ENCODE results near the gene FAF1.

Gene FAF1

DNA sequence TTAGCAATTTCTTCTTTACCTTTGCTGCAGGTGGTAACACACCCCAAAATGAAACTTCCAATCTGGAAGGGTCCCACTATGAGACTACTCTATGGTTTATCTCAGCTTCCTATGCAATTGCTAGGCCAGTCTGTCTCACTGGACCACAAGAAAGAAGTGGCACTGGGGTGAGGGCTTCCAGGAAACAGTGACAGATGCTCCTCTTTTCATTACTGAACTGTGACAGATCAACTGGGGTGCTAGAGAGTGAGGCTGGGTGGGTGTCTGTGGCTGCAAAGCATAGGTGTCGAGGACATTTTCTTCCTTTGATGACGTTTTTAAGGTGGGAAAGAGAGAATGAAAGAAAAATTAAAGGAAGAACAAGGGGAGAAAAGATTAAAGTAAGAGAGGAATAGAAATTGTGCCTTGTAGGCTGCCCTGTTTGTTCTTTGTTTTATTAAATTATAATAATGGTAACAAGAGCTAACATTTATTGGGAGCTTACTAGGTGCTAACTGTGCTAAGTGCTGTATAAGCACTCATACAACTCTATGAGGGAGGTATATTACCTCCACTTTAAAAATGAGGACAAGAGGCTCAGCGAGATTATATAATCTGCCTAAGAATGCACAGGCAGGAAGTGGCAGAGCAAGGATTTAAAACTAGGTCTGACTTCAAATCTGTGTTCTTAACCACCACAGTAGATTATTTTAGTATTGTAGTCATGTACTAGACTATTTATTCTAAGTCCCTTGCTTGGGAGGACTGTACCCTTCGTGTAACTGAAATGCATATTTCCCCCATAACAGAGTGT lies 509.0 kb downstream of the FAF1 start:
- TF ChIP-seq, protein P1, sequence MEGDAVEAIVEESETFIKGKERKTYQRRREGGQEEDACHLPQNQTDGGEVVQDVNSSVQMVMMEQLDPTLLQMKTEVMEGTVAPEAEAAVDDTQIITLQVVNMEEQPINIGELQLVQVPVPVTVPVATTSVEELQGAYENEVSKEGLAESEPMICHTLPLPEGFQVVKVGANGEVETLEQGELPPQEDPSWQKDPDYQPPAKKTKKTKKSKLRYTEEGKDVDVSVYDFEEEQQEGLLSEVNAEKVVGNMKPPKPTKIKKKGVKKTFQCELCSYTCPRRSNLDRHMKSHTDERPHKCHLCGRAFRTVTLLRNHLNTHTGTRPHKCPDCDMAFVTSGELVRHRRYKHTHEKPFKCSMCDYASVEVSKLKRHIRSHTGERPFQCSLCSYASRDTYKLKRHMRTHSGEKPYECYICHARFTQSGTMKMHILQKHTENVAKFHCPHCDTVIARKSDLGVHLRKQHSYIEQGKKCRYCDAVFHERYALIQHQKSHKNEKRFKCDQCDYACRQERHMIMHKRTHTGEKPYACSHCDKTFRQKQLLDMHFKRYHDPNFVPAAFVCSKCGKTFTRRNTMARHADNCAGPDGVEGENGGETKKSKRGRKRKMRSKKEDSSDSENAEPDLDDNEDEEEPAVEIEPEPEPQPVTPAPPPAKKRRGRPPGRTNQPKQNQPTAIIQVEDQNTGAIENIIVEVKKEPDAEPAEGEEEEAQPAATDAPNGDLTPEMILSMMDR (IDR thresholded peaks at IDR 0.05; ENCODE audit: low read depth, low read length, poor library complexity, severe bottlenecking): no peak
- TF ChIP-seq EZH2phosphoT487 (IDR thresholded peaks at IDR 0.05; ENCODE audit: borderline replicate concordance, low read length): no peak
- H3K79me2 ChIP-seq (ENCODE audit: control insufficient read depth, low read length): no peaks in the 10 kb centered on the region
- H3K4me1 ChIP-seq (ENCODE audit: control insufficient read depth, low read length): no peaks in the 10 kb centered on the region
- no peaks in the 10 kb centered on the region for H3F3A ChIP-seq (ENCODE audit: control insufficient read depth, insufficient read depth)
- no peaks in the 10 kb centered on the region for H3K27me3 ChIP-seq (ENCODE audit: control insufficient read depth, low read length)
- no peak overlapping the region for H3K4me2 ChIP-seq (ENCODE audit: low read length)
- no peak overlapping the region for H3K4me3 ChIP-seq (ENCODE audit: low read length)
- no peaks in the 10 kb centered on the region for H3K9me2 ChIP-seq (replicated peaks; ENCODE audit: control insufficient read depth, low read length)
- no peaks in the 10 kb centered on the region for H3K9me3 ChIP-seq (ENCODE audit: control insufficient read depth, insufficient read depth, low read length)
- peaks cover 9% of the 10 kb centered on the region for H3K36me3 ChIP-seq (ENCODE audit: control insufficient read depth, low read length)
- no peaks in the 10 kb centered on the region for H4K20me1 ChIP-seq (ENCODE audit: control insufficient read depth, insufficient read depth, low read depth, low read length)
- H3K27ac ChIP-seq (ENCODE audit: low read depth, low read length): no peak overlapping the region

- Histone ChIP-seq H3K9me3 (ENCODE audit: control insufficient read depth, insufficient read depth, low read length) (no peaks in the 10 kb centered on the region), H3K27ac (ENCODE audit: low read depth, low read length) (no peak overlapping the region), H3K36me3 (ENCODE audit: control insufficient read depth, low read length) (peaks cover 9% of the 10 kb centered on the region), H3K9me2 (replicated peaks; ENCODE audit: control insufficient read depth, low read length) (no peaks in the 10 kb centered on the region), H4K20me1 (ENCODE audit: control insufficient read depth, insufficient read depth, low read depth, low read length) (no peaks in the 10 kb centered on the region), H3K79me2 (ENCODE audit: control insufficient read depth, low read length) (no peaks in the 10 kb centered on the region), H3F3A (ENCODE audit: control insufficient read depth, insufficient read depth) (no peaks in the 10 kb centered on the region), H3K4me3 (ENCODE audit: low read length) (no peak overlapping the region), H3K4me1 (ENCODE audit: control insufficient read depth, low read length) (no peaks in the 10 kb centered on the region), H3K4me2 (ENCODE audit: low read length) (no peak overlapping the region), H3K27me3 (ENCODE audit: control insufficient read depth, low read length) (no peaks in the 10 kb centered on the region)
- TF ChIP-seq, protein P1 (IDR thresholded peaks at IDR 0.05; ENCODE audit: low read depth, low read length, poor library complexity, severe bottlenecking): no peak
- TF ChIP-seq EZH2phosphoT487 (IDR thresholded peaks at IDR 0.05; ENCODE audit: borderline replicate concordance, low read length): no peak
Measured at GRCh38 chr1:50447961-50448360, 512.1 kb downstream of the FAF1 start.

DNA sequence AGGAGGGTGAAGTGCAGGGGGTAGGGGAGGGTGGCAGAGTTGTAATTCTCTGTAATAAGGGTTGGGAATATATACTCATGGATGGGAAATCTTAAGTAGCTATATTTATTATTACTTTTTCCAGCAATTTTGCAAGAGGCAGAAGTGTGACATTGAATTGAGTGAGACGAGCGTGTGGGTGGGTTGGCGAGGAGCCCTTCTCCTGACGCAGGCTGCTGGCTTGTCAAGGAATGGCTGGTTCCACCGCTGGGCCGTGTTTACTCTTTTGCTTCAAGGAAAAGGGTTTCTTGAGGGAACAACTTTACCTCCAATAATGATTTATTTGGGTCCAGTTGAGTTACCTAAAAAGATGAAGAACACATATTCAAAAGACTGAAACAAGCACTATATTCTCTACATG lies 518.9 kb downstream of the FAF1 start:
- H3K79me2 ChIP-seq (ENCODE audit: control insufficient read depth, low read length): no peaks in the 10 kb centered on the region
- H3K4me1 ChIP-seq (ENCODE audit: control insufficient read depth, low read length): no peaks in the 10 kb centered on the region
- no peak overlapping the region for H3K4me2 ChIP-seq (ENCODE audit: low read length)
- H3K9me2 ChIP-seq (replicated peaks; ENCODE audit: control insufficient read depth, low read length): no peaks in the 10 kb centered on the region
- H3K27me3 ChIP-seq (ENCODE audit: control insufficient read depth, low read length): no peaks in the 10 kb centered on the region
- H3K36me3 ChIP-seq (ENCODE audit: control insufficient read depth, low read length): peaks cover 23% of the 10 kb centered on the region
- H3K27ac ChIP-seq (ENCODE audit: low read depth, low read length): no peak overlapping the region
- TF ChIP-seq, protein P1 (IDR thresholded peaks at IDR 0.05; ENCODE audit: low read depth, low read length, poor library complexity, severe bottlenecking): no peak
- TF ChIP-seq EZH2phosphoT487 (IDR thresholded peaks at IDR 0.05; ENCODE audit: borderline replicate concordance, low read length): no peak
- H4K20me1 ChIP-seq (ENCODE audit: control insufficient read depth, insufficient read depth, low read depth, low read length): no peaks in the 10 kb centered on the region
- no peaks in the 10 kb centered on the region for H3F3A ChIP-seq (ENCODE audit: control insufficient read depth, insufficient read depth)
- no peaks in the 10 kb centered on the region for H3K9me3 ChIP-seq (ENCODE audit: control insufficient read depth, insufficient read depth, low read length)
- no peak overlapping the region for H3K4me3 ChIP-seq (ENCODE audit: low read length)

Data from DOHH2 (cell line).